Tibial artery (tissue), 4 donors: ENCODE data around the gene ZMPSTE24.
"Not testable (repeated sequence)": the region's sequence is repeated elsewhere in the genome, so short reads cannot be mapped to it uniquely, and the experiment has no call there.

Experiments used
- DNase-seq, 2 donors: peaks; one replicate each; pipeline ENCODE4 v3.0.0-alpha.2; 2019
- H3K27ac ChIP-seq, 2 donors: fragments of 200-600 bp; sonication (generic) in 1 of 2; 1 replicate in 1 of 2; 2 replicates in 1 of 2; pipeline ENCODE4 v1.5.1; 2018 to 2019; ENCODE audit warnings: mild to moderate bottlenecking in 1 of 2
- H3K27me3 ChIP-seq, 2 donors: fragments of 200-600 bp; sonication (generic) in 1 of 2; one replicate each; pipeline versions ENCODE4 v1.5.1 to v1.6.0; 2016 to 2019
- H3K36me3 ChIP-seq, 3 donors: fragments of 200-600 bp; sonication (generic) in 2 of 3; one replicate each; pipeline ENCODE4 v1.5.1; 2016 to 2019; ENCODE audit warnings: mild to moderate bottlenecking in 2 of 3
- H3K4me1 ChIP-seq, 4 donors: fragments of 200-600 bp; sonication (generic) in 2 of 4; 1 replicate in 3 of 4; 2 replicates in 1 of 4; pipeline ENCODE4 v1.5.1; 2016 to 2019
- H3K4me3 ChIP-seq, 2 donors: fragments of 200-600 bp; sonication (generic) in 1 of 2; 1 replicate in 1 of 2; 2 replicates in 1 of 2; pipeline ENCODE4 v1.5.1; 2018 to 2019; ENCODE audit warnings: mild to moderate bottlenecking in 2 of 2
- H3K9me3 ChIP-seq, 3 donors: fragments of 200-600 bp; sonication (generic) in 1 of 3; one replicate each; pipeline ENCODE4 v1.5.1; 2016 to 2019
- intact Hi-C: fragments of 100-400 bp; cut with DNase I; formaldehyde crosslinking; loops from one replicate; pipeline ENCODE4 v1.15.0; 2023; ENCODE audit warnings: low total_unique reads
- TF ChIP-seq, protein P1 (sequence below), 2 experiments: fragments of 200-600 bp in 1 of 2; fragments of 450-650 bp in 1 of 2; IDR thresholded peaks; one replicate each; pipeline ENCODE4 v1.5.1; 2017 to 2019; ENCODE audit warnings: antibody characterized with exemption in 2 of 2, mild to moderate bottlenecking in 1 of 2, moderate library complexity in 1 of 2

Gene ZMPSTE24

DNA sequence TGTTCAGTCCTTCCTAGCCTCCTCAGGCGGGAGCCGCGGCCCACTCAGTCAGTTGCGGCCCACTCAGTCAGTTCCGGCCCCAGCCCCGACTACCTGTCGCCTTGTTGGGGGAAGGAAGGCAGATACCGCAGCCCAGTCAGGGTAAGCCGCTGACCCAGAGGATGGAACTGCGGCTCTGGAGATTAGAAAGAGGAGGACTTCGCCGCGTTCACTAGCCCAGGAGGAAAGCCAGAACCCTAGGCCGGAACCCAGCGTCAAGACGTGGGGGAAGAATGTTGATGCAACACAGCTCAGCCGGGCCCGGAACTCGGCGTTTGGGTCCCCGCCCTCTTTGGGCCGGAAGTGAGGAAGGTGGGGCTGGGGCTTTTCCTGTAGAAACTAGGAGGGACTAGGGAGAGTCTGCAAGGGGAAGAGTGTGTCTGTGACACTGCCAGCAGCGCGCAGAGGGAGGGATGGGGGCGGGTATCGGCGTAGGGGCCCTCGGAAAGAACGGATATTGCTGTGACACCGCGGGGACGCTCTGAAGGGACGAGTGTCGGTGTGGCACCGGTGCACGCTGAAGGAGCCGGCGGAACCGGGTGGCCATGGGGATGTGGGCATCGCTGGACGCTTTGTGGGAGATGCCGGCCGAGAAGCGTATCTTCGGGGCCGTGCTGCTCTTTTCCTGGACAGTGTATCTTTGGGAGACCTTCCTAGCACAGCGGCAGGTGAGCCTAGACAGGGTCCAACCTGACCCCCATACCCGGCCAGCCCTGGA is at the start of gene ZMPSTE24:
ZMPSTE24 (plus strand) TSS at position 549 of the 757 bp plus-strand sequence; CDS start at position 585, 36 bp downstream.
- intact Hi-C loops, result loop anchor here (10.0 kb wide), 1 partner anchor 93 kb away; the partner anchor contains the start of gene RLF
- TF ChIP-seq, protein P1, sequence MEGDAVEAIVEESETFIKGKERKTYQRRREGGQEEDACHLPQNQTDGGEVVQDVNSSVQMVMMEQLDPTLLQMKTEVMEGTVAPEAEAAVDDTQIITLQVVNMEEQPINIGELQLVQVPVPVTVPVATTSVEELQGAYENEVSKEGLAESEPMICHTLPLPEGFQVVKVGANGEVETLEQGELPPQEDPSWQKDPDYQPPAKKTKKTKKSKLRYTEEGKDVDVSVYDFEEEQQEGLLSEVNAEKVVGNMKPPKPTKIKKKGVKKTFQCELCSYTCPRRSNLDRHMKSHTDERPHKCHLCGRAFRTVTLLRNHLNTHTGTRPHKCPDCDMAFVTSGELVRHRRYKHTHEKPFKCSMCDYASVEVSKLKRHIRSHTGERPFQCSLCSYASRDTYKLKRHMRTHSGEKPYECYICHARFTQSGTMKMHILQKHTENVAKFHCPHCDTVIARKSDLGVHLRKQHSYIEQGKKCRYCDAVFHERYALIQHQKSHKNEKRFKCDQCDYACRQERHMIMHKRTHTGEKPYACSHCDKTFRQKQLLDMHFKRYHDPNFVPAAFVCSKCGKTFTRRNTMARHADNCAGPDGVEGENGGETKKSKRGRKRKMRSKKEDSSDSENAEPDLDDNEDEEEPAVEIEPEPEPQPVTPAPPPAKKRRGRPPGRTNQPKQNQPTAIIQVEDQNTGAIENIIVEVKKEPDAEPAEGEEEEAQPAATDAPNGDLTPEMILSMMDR (IDR thresholded peaks at IDR 0.05), result no peak
- Histone ChIP-seq H3K36me3 (peaks cover 22 to 28% (median 22%) of the 10 kb centered on the region in 3 donors), H3K4me1 (peaks cover 0 to 56% (median 33%) of the 10 kb centered on the region in 4 donors), H3K4me3 (peak within 1 kb of the TSS; percentile 92 to 96), H3K27me3 (no peaks in the 10 kb centered on the region), H3K9me3 (no peaks in the 10 kb centered on the region), H3K27ac (peak within 1 kb of the TSS; percentile 95 to 96)
- peak; percentile 94 to 98 for DNase-seq

DNA sequence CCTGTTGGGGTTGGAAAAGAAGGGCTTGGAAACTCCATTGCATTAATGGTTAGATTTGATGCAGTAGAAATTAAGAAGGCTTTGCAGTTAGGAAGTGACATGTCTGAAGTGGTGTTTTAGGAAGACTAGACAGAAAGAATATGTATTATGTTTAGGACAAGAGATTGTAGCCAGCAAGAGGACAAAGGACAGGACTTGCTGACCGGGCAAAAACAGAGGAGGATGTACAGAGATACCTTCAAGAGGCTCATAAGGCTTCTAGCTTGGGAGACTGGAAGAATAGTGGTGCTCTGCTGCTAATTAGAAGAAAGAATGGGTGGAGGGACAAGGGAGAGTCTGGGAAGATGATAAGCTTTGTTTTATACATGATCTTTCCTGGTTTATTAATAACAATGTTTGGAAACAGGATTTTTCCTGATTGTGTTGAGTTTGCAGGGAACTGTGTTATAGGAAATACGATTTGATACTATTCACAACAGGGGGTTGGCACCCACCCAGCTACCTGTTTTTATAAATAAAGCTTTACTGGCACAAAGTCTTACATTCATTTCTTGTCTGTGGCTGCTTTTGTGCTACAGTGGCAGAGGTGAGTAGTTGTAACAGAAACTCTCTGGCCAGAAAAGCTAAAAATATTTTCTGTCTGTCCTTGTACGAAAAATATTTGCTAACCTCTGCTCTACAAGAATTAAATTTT is 47.4 kb upstream of the ZMPSTE24 start:
- Histone ChIP-seq H3K36me3 (peaks cover 4 to 53% (median 22%) of the 10 kb centered on the region in 3 donors), H3K4me1 (peaks cover 0 to 14% (median 2%) of the 10 kb centered on the region in 4 donors), H3K27ac (no peak overlapping the region), H3K9me3 (no peaks in the 10 kb centered on the region), H3K27me3 (no peaks in the 10 kb centered on the region), H3K4me3 (no peak overlapping the region)
- intact Hi-C loops, result no loop called here
- TF ChIP-seq, protein P1 (IDR thresholded peaks at IDR 0.05), result no peak
- no peak for DNase-seq

DNA sequence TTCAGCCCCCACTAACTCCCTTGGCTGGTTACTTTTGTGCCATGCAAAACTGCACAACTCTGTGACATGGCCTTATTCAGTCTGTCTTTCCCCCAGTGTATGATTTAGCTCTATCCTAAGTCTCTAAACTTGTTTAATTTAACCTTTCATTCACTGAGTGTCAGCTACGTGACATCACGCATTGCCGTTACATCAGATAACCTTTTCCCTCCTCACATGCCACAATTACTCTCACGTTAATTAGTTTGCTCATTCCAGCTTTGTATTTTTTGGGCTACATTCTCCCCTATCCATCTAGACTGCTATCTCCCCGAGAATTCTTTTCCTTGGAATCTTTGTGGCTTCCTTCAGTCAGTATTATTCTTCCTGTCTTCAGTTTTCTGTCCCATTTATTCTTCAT is 39.7 kb upstream of the ZMPSTE24 start:
- intact Hi-C loops, result no loop called here
- TF ChIP-seq, protein P1 (IDR thresholded peaks at IDR 0.05), result no peak
- Histone ChIP-seq H3K4me1 (no peaks in the 10 kb centered on the region), H3K9me3 (no peaks in the 10 kb centered on the region), H3K36me3 (peaks cover 3 to 13% (median 11%) of the 10 kb centered on the region in 3 donors), H3K4me3 (no peak overlapping the region), H3K27ac (no peak overlapping the region), H3K27me3 (no peaks in the 10 kb centered on the region)
- no peak for DNase-seq

DNA sequence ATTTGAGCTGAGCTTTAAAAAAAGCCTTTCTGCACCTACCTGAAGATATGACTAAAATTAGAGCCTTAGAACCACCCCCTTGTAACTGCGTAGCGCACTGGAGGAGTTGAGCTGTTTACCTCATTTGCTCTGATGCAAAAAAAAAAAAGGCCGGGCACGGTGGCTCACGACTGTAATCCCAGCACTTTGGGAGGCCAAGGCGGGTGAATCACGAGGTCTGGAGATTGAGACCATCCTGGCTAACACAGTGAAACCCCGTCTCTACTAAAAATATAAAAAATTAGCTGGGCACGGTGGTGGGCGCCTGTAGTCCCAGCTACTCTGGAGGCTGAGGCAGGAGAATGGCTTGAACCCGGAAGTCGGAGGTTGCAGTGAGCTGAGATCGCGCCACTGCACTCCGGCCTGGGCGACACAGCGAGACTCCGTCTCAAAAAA is 36.5 kb upstream of the ZMPSTE24 start:
- intact Hi-C loops, H3K4me1 ChIP-seq, DNase-seq, H3K4me3 ChIP-seq, H3K27ac ChIP-seq, H3K27me3 ChIP-seq, H3K9me3 ChIP-seq: not testable (repeated sequence)
- H3K36me3 ChIP-seq, result peaks cover 3 to 19% (median 13%) of the 10 kb centered on the region in 3 donors

DNA sequence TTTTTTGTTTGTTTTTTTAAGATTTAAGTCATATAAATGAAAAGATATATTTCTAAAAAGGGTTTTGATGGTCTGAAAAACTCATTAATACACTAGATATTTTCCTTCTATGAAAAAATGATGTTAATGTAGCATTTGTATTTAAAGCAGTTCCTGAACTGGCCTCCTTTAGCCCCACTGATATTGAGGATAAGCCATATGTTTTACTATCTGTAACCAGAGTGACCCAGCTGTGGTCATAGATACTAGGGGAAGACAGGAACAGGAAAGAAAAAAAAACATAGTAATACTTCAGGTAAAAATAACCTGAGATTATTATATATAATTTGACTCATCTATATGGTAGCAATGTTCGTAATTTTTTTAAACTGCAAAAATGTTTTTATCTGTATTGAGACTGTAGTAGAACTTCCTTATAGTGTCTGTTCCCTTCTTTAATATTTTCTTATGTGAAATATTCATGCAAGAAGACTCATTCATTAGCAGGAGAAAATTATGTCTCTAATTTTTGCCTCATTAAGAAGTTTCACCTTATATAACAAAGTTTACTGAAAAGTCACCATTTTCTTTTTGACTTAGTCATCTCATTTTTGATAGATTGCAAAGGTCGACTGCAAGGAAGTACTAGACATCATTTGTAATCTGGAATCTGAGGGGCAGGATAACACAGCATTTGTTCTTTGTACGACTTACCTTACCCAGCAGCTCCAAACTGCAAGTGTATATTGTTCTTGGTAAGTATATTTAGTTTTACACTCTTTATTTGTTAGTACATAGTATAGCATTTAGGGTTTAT is 35.9 kb upstream of the ZMPSTE24 start:
- intact Hi-C loops, result no loop called here
- Histone ChIP-seq H3K36me3 (peaks cover 3 to 18% (median 13%) of the 10 kb centered on the region in 3 donors), H3K4me1 (no peaks in the 10 kb centered on the region), H3K27ac (no peak overlapping the region), H3K27me3 (no peaks in the 10 kb centered on the region), H3K4me3 (no peak overlapping the region), H3K9me3 (no peaks in the 10 kb centered on the region)
- no peak for DNase-seq
- TF ChIP-seq, protein P1 (IDR thresholded peaks at IDR 0.05), result no peak
